HEK293 (cell line): ENCODE measurements around the gene MEGF10.

Source experiments
- CTCF ChIA-PET: fragments of 350-600 bp; formaldehyde crosslinking; extraction: SDS; loops from one replicate; lab custom pipeline; 2021; ENCODE audit warnings: antibody characterized with exemption; lab: Yijun Ruan, JAX
- POLR2A ChIA-PET: fragments of 300-600 bp; formaldehyde crosslinking; extraction: SDS; loops from one replicate; lab custom pipeline; 2020; ENCODE audit warnings: antibody characterized with exemption, inconsistent platforms; lab: Yijun Ruan, JAX
- H3K27ac ChIP-seq: fragments of 200-500 bp; sonication (Bioruptor generic); 2 replicates; pipeline ENCODE4 v1.5.1; 2014; ENCODE audit warnings: low read depth, low read length, control low read depth, inconsistent platforms; ENCODE audit errors: extremely low read depth
- H3K36me3 ChIP-seq, 2 experiments: fragments of 200-500 bp in 1 of 2; sonication (Bioruptor generic) in 1 of 2; 1 replicate in 1 of 2; 2 replicates in 1 of 2; pipeline ENCODE4 v1.5.1; 2014 to 2017; ENCODE audit warnings: inconsistent platforms in 2 of 2, low read length in 2 of 2; ENCODE audit not compliant: control insufficient read depth in 2 of 2, insufficient read depth in 1 of 2
- H3K4me1 ChIP-seq: fragments of 200-500 bp; sonication (Bioruptor generic); 2 replicates; pipeline ENCODE4 v1.5.1; 2014; ENCODE audit warnings: mild to moderate bottlenecking, low read length, inconsistent platforms; ENCODE audit not compliant: control insufficient read depth, insufficient read depth
- H3K4me3 ChIP-seq: 2 replicates; pipeline ENCODE4 v1.5.1; 2011; ENCODE audit warnings: low read depth, mild to moderate bottlenecking, control low read depth, low read length, moderate library complexity
- H3K9me3 ChIP-seq: fragments of 200-500 bp; sonication (Bioruptor generic); 2 replicates; pipeline ENCODE4 v1.5.1; 2014; ENCODE audit warnings: low read depth, low read length, inconsistent platforms; ENCODE audit not compliant: control insufficient read depth, insufficient read depth
- ELK4 ChIP-seq: IDR thresholded peaks from 2 replicates; pipeline ENCODE4 v1.6.1; 2011; ENCODE audit warnings: mild to moderate bottlenecking, low read depth, low read length, borderline replicate concordance
- OSR2 ChIP-seq: fragments of 450-650 bp; formaldehyde crosslinking; IDR thresholded peaks from 2 replicates; pipeline ENCODE4 v1.5.1; 2016; ENCODE audit warnings: missing biosample characterization, missing genetic modification characterization
- OVOL3 ChIP-seq: fragments of 450-650 bp; formaldehyde crosslinking; IDR thresholded peaks from 2 replicates; pipeline ENCODE4 v1.5.1; 2016; ENCODE audit warnings: missing biosample characterization, missing genetic modification characterization
- PRDM1 ChIP-seq: fragments of 450-650 bp; formaldehyde crosslinking; IDR thresholded peaks from 2 replicates; pipeline ENCODE4; 2016; ENCODE audit warnings: missing biosample characterization, missing genetic modification characterization
- SETDB1 ChIP-seq: IDR thresholded peaks from one replicate; pipeline ENCODE4 v1.6.1; 2017; ENCODE audit warnings: mild to moderate bottlenecking, low read length, moderate library complexity, mixed read lengths; ENCODE audit not compliant: insufficient read length
- ZBTB1 ChIP-seq: fragments of 450-650 bp; formaldehyde crosslinking; IDR thresholded peaks from 2 replicates; pipeline ENCODE4 v1.5.1; 2016; ENCODE audit warnings: missing biosample characterization, missing genetic modification characterization
- ZBTB17 ChIP-seq: fragments of 450-650 bp; formaldehyde crosslinking; IDR thresholded peaks from 2 replicates; pipeline ENCODE4 v1.5.1; 2016; ENCODE audit warnings: missing biosample characterization, missing genetic modification characterization
- ZEB2 ChIP-seq: fragments of 450-650 bp; formaldehyde crosslinking; IDR thresholded peaks from 2 replicates; pipeline ENCODE4 v1.5.1; 2016; ENCODE audit warnings: missing biosample characterization, missing genetic modification characterization
- ZNF2 ChIP-seq: fragments of 450-650 bp; formaldehyde crosslinking; IDR thresholded peaks from 2 replicates; pipeline ENCODE4 v1.5.1; 2016; ENCODE audit warnings: missing biosample characterization, missing genetic modification characterization
- ZNF324 ChIP-seq: fragments of 450-650 bp; formaldehyde crosslinking; IDR thresholded peaks from 2 replicates; pipeline ENCODE4 v1.5.1; 2016; ENCODE audit warnings: missing biosample characterization, missing genetic modification characterization
- ZNF558 ChIP-seq: fragments of 450-650 bp; formaldehyde crosslinking; IDR thresholded peaks from 2 replicates; pipeline ENCODE4 v1.5.1; 2016; ENCODE audit warnings: missing biosample characterization, missing genetic modification characterization
- ZNF580 ChIP-seq: fragments of 450-650 bp; formaldehyde crosslinking; IDR thresholded peaks from 2 replicates; pipeline ENCODE4 v1.5.1; 2016; ENCODE audit warnings: missing biosample characterization, missing genetic modification characterization
- ZNF596 ChIP-seq: fragments of 450-650 bp; IDR thresholded peaks from 2 replicates; pipeline ENCODE4 v1.5.0; 2018; ENCODE audit warnings: missing biosample characterization, mild to moderate bottlenecking, missing genetic modification characterization, moderate library complexity
- ZNF645 ChIP-seq: fragments of 450-650 bp; formaldehyde crosslinking; IDR thresholded peaks from 2 replicates; pipeline ENCODE4; 2016; ENCODE audit warnings: missing biosample characterization, missing genetic modification characterization
- ZNF777 ChIP-seq: fragments of 450-650 bp; formaldehyde crosslinking; IDR thresholded peaks from 2 replicates; pipeline ENCODE4 v1.5.1; 2017; ENCODE audit warnings: missing biosample characterization, missing genetic modification characterization, borderline replicate concordance
- ZSCAN4 ChIP-seq: fragments of 450-650 bp; formaldehyde crosslinking; IDR thresholded peaks from 2 replicates; pipeline ENCODE4 v1.5.1; 2017; ENCODE audit warnings: missing biosample characterization, missing genetic modification characterization
- ZXDB ChIP-seq: fragments of 450-650 bp; formaldehyde crosslinking; IDR thresholded peaks from 2 replicates; pipeline ENCODE4 v1.5.1; 2016; ENCODE audit warnings: missing biosample characterization, missing genetic modification characterization
- TF ChIP-seq, protein P1 (sequence below): fragments of 450-650 bp; formaldehyde crosslinking; IDR thresholded peaks from 2 replicates; pipeline ENCODE4 v1.5.1; 2016; ENCODE audit warnings: missing biosample characterization, missing genetic modification characterization
- TF ChIP-seq, protein P2 (sequence below): fragments of 450-650 bp; formaldehyde crosslinking; IDR thresholded peaks from 2 replicates; pipeline ENCODE4 v1.5.1; 2016; ENCODE audit warnings: missing biosample characterization, missing genetic modification characterization
- TF ChIP-seq, protein P3 (sequence below): fragments of 450-650 bp; formaldehyde crosslinking; IDR thresholded peaks from 2 replicates; pipeline ENCODE4 v1.5.1; 2016; ENCODE audit warnings: missing biosample characterization, missing genetic modification characterization

The MEGF10 gene

GRCh38 chr5:127363403-127363802, 72.8 kb downstream of the MEGF10 start:
- H3K9me3 ChIP-seq: no peaks in the 10 kb centered on the region
- ChIA-PET CTCF (interaction anchor here (1.7 kb wide), 1 partner anchor 130 kb away, joined by 5 read pairs; no protein-coding TSS in a partner anchor), POLR2A (no interaction called here)
- H3K4me1 ChIP-seq: no peaks in the 10 kb centered on the region
- H3K4me3 ChIP-seq: no peak overlapping the region
- H3K27ac ChIP-seq: no peak overlapping the region
- no peaks in the 10 kb centered on the region; a peak in 1 of 3 replicates for H3K36me3 ChIP-seq
- TF ChIP-seq OSR2 (tag by site-specific recombination) (no peak), ZNF580 (tag by site-specific recombination) (no peak), ZNF645 (tag by site-specific recombination) (no peak), ZBTB17 (no peak), ZNF2 (no peak), ZNF777 (no peak)
- TF ChIP-seq, protein P1, sequence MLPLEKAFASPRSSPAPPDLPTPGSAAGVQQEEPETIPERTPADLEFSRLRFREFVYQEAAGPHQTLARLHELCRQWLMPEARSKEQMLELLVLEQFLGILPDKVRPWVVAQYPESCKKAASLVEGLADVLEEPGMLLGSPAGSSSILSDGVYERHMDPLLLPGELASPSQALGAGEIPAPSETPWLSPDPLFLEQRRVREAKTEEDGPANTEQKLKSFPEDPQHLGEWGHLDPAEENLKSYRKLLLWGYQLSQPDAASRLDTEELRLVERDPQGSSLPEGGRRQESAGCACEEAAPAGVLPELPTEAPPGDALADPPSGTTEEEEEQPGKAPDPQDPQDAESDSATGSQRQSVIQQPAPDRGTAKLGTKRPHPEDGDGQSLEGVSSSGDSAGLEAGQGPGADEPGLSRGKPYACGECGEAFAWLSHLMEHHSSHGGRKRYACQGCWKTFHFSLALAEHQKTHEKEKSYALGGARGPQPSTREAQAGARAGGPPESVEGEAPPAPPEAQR (tag by site-specific recombination): no peak
- TF ChIP-seq, all 188 proteins: peak for 0

- CTCF ChIA-PET: no interaction called here
- H3K9me3 ChIP-seq: no peaks in the 10 kb centered on the region
- TF ChIP-seq ZEB2 (tag by site-specific recombination): no peak
- TF ChIP-seq, protein P2, sequence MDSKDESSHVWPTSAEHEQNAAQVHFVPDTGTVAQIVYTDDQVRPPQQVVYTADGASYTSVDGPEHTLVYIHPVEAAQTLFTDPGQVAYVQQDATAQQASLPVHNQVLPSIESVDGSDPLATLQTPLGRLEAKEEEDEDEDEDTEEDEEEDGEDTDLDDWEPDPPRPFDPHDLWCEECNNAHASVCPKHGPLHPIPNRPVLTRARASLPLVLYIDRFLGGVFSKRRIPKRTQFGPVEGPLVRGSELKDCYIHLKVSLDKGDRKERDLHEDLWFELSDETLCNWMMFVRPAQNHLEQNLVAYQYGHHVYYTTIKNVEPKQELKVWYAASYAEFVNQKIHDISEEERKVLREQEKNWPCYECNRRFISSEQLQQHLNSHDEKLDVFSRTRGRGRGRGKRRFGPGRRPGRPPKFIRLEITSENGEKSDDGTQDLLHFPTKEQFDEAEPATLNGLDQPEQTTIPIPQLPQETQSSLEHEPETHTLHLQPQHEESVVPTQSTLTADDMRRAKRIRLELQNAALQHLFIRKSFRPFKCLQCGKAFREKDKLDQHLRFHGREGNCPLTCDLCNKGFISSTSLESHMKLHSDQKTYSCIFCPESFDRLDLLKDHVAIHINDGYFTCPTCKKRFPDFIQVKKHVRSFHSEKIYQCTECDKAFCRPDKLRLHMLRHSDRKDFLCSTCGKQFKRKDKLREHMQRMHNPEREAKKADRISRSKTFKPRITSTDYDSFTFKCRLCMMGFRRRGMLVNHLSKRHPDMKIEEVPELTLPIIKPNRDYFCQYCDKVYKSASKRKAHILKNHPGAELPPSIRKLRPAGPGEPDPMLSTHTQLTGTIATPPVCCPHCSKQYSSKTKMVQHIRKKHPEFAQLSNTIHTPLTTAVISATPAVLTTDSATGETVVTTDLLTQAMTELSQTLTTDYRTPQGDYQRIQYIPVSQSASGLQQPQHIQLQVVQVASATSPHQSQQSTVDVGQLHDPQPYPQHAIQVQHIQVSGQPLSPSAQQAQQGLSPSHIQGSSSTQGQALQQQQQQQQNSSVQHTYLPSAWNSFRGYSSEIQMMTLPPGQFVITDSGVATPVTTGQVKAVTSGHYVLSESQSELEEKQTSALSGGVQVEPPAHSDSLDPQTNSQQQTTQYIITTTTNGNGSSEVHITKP (tag by site-specific recombination): no peak
- TF ChIP-seq ZNF324 (tag by site-specific recombination): no peak
- TF ChIP-seq ZNF558 (tag by site-specific recombination): no peak
- peak; percentile 96 for TF ChIP-seq PRDM1
- no peak for TF ChIP-seq ELK4
- TF ChIP-seq ZXDB: no peak
- TF ChIP-seq, all 188 proteins: peak for 1
- Histone ChIP-seq H3K4me3 (no peak overlapping the region), H3K4me1 (no peaks in the 10 kb centered on the region), H3K27ac (no peak overlapping the region), H3K36me3 (no peaks in the 10 kb centered on the region)
- POLR2A ChIA-PET: no interaction called here
These were observed 76.4 kb downstream of the MEGF10 start for GRCh38 chr5:127367029-127367428.

DNA sequence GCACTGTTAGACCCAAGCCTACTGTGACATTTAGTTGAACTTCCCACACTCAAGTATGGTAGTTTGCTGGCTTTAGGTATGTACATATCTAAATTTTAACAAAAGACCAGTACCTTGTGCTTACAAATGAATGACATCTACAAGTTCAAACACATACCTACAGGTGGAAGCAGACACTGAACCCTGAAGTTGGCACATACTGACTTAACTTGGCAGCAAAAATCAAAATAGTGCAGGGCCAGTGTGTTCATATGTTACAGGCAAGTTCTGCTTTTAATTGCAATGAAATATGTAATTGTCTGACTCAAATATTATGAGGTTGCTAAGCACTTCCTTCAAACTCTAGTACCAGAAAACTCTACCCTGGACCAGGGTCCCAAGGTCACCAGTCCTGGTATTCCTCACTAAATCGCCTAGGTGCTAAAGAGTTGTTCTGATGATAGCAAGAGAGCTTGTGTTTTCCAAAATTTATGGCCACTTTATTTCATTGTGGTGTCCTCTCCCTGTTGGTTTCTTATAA, 77.4 kb downstream of the MEGF10 start:
- CTCF ChIA-PET: interaction anchor here (0.6 kb wide), 1 partner anchor 125 kb away, joined by 4 read pairs; no protein-coding TSS in a partner anchor
- Histone ChIP-seq H3K4me3 (no peak overlapping the region), H3K9me3 (no peaks in the 10 kb centered on the region), H3K36me3 (no peaks in the 10 kb centered on the region), H3K27ac (no peak overlapping the region), H3K4me1 (no peaks in the 10 kb centered on the region)
- POLR2A ChIA-PET: no interaction called here
- no peak for TF ChIP-seq ZBTB17
- TF ChIP-seq SETDB1: no peak
- no peak for TF ChIP-seq ZSCAN4
- no peak for TF ChIP-seq OVOL3 (tag by site-specific recombination)
- TF ChIP-seq, protein P1 (tag by site-specific recombination): no peak
- TF ChIP-seq ZBTB1 (tag by site-specific recombination): no peak
- no peak for TF ChIP-seq ZNF596 (tag by site-specific recombination)
- TF ChIP-seq, protein P3, sequence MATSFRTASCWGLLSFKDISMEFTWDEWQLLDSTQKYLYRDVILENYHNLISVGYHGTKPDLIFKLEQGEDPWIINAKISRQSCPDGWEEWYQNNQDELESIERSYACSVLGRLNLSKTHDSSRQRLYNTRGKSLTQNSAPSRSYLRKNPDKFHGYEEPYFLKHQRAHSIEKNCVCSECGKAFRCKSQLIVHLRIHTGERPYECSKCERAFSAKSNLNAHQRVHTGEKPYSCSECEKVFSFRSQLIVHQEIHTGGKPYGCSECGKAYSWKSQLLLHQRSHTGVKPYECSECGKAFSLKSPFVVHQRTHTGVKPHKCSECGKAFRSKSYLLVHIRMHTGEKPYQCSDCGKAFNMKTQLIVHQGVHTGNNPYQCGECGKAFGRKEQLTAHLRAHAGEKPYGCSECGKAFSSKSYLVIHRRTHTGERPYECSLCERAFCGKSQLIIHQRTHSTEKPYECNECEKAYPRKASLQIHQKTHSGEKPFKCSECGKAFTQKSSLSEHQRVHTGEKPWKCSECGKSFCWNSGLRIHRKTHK (tag by site-specific recombination): no peak
